H9 (cell line): ENCODE results near the gene ATP8A2. TPM values are rescaled to one million over a fixed set of nuclear protein-coding genes. Genes with fewer than 3 reads are reported as not detected.

ENCODE experiments used
- DNase-seq: peaks from one replicate; pipeline ENCODE4 v3.0.0-alpha.2; 2017
- H2AFZ ChIP-seq: one replicate; pipeline ENCODE4 v1.6.1; 2013; ENCODE audit warnings: mild to moderate bottlenecking, low read length, control low read depth, moderate library complexity
- H2AK5ac ChIP-seq: 2 replicates; pipeline ENCODE4 v1.6.1; 2013; ENCODE audit warnings: low read length, control low read depth, mixed read lengths; ENCODE audit not compliant: insufficient read length
- H2BK120ac ChIP-seq: one replicate; pipeline ENCODE4 v1.6.1; 2013; ENCODE audit warnings: low read depth, mild to moderate bottlenecking, low read length, control low read depth, inconsistent platforms; ENCODE audit not compliant: poor library complexity, severe bottlenecking
- H2BK12ac ChIP-seq: 2 replicates; pipeline ENCODE4 v1.6.1; 2013; ENCODE audit warnings: low read length, control low read depth, mixed read lengths, low read depth; ENCODE audit not compliant: insufficient read length
- H2BK15ac ChIP-seq: 2 replicates; pipeline ENCODE4 v1.6.1; 2013; ENCODE audit warnings: low read depth, low read length, control low read depth
- H2BK20ac ChIP-seq: one replicate; pipeline ENCODE4 v1.6.1; 2013; ENCODE audit warnings: low read depth, mild to moderate bottlenecking, low read length, control low read depth, inconsistent platforms; ENCODE audit not compliant: poor library complexity, severe bottlenecking
- H2BK5ac ChIP-seq: 2 replicates; pipeline ENCODE4 v1.6.1; 2013; ENCODE audit warnings: low read length, control low read depth, mixed read lengths; ENCODE audit not compliant: insufficient read length
- H3K14ac ChIP-seq: 2 replicates; pipeline ENCODE4 v1.6.1; 2013; ENCODE audit warnings: low read length, control low read depth; ENCODE audit not compliant: insufficient read depth
- H3K18ac ChIP-seq: 2 replicates; pipeline ENCODE4 v1.6.1; 2013; ENCODE audit warnings: low read depth, mild to moderate bottlenecking, mixed read lengths, low read length, control low read depth; ENCODE audit not compliant: insufficient read length
- H3K23ac ChIP-seq: 2 replicates; pipeline ENCODE4 v1.6.1; 2013; ENCODE audit warnings: low read length, control low read depth, mixed read lengths, low read depth; ENCODE audit not compliant: insufficient read length
- H3K23me2 ChIP-seq: 2 replicates; pipeline ENCODE4 v1.6.1; 2013; ENCODE audit warnings: low read depth, mild to moderate bottlenecking, mixed read lengths, low read length, control low read depth; ENCODE audit not compliant: insufficient read length, poor library complexity, severe bottlenecking
- H3K27ac ChIP-seq: 2 replicates; pipeline ENCODE4 v1.5.1; 2013; ENCODE audit warnings: low read length, control low read depth, mixed read lengths, low read depth; ENCODE audit not compliant: insufficient read length
- H3K27me3 ChIP-seq: 2 replicates; pipeline ENCODE4 v1.6.1; 2013; ENCODE audit warnings: low read length, control low read depth, inconsistent platforms; ENCODE audit not compliant: insufficient read depth
- H3K4ac ChIP-seq: 2 replicates; pipeline ENCODE4 v1.6.1; 2013; ENCODE audit warnings: low read depth, mild to moderate bottlenecking, control low read depth, inconsistent platforms, low read length, moderate library complexity
- H3K4me1 ChIP-seq: 2 replicates; pipeline ENCODE4 v1.6.1; 2013; ENCODE audit warnings: low read length, control low read depth, inconsistent platforms; ENCODE audit not compliant: insufficient read depth
- H3K4me2 ChIP-seq: 2 replicates; pipeline ENCODE4 v1.6.1; 2013; ENCODE audit warnings: low read length, control low read depth, mixed read lengths; ENCODE audit not compliant: insufficient read length, insufficient read depth
- H3K56ac ChIP-seq: 2 replicates; pipeline ENCODE4 v1.6.1; 2013; ENCODE audit warnings: low read depth, mild to moderate bottlenecking, mixed read lengths, low read length, control low read depth; ENCODE audit not compliant: insufficient read length
- H3K79me1 ChIP-seq: 2 replicates; pipeline ENCODE4 v1.6.1; 2013; ENCODE audit warnings: low read depth, mild to moderate bottlenecking, moderate library complexity, low read length, control low read depth, inconsistent platforms; ENCODE audit not compliant: insufficient read depth, poor library complexity, severe bottlenecking
- H3K79me2 ChIP-seq: 2 replicates; pipeline ENCODE4 v1.6.1; 2013; ENCODE audit warnings: low read length, control low read depth, inconsistent platforms; ENCODE audit not compliant: insufficient read depth
- H3K9ac ChIP-seq: 2 replicates; pipeline ENCODE4 v1.6.1; 2013; ENCODE audit warnings: low read length, control low read depth, mixed read lengths; ENCODE audit not compliant: insufficient read length; ENCODE audit errors: extremely low read depth
- H3K9me3 ChIP-seq: one replicate; pipeline ENCODE4 v1.6.1; 2013; ENCODE audit warnings: low read depth, low read length, inconsistent platforms; ENCODE audit not compliant: control insufficient read depth
- H3T11ph ChIP-seq: one replicate; pipeline ENCODE4 v1.6.1; 2013; ENCODE audit warnings: mild to moderate bottlenecking, low read length, control low read depth, inconsistent platforms
- H4K20me1 ChIP-seq: one replicate; pipeline ENCODE4 v1.6.1; 2013; ENCODE audit not compliant: control insufficient read depth, insufficient read length, insufficient read depth
- H4K5ac ChIP-seq: 2 replicates; pipeline ENCODE4 v1.6.1; 2013; ENCODE audit warnings: low read depth, mild to moderate bottlenecking, mixed read lengths, low read length, control low read depth; ENCODE audit not compliant: insufficient read length
- H4K8ac ChIP-seq: replicated peaks from 2 replicates; pipeline ENCODE4 v1.6.1; 2013; ENCODE audit warnings: low read length, control low read depth, mixed read lengths, low read depth; ENCODE audit not compliant: insufficient read length
- H4K91ac ChIP-seq: 2 replicates; pipeline ENCODE4 v1.6.1; 2013; ENCODE audit warnings: low read depth, mild to moderate bottlenecking, moderate library complexity, mixed read lengths, low read length, control low read depth; ENCODE audit not compliant: insufficient read length
- H3K27ac Mint-ChIP-seq, 3 experiments: 2 replicates in 2 of 3; 3 replicates in 1 of 3; pipeline ENCODE4 v1.8.0; 2020 to 2021; ENCODE audit warnings: mixed read lengths in 3 of 3, mild to moderate bottlenecking in 1 of 3, moderate library complexity in 1 of 3
- H3K27me3 Mint-ChIP-seq: 2 replicates; pipeline ENCODE4 v1.8.0; 2021; ENCODE audit warnings: low read depth, mild to moderate bottlenecking, moderate library complexity, mixed read lengths
- H3K36me3 Mint-ChIP-seq, 3 experiments: 2 replicates in 2 of 3; 3 replicates in 1 of 3; pipeline ENCODE4 v1.8.0; 2020 to 2021; ENCODE audit warnings: low read depth in 3 of 3, mixed read lengths in 3 of 3; ENCODE audit not compliant: insufficient read depth in 1 of 3
- H3K4me1 Mint-ChIP-seq, 2 experiments: 2 replicates each; pipeline ENCODE4 v1.8.0; 2020; ENCODE audit warnings: mixed read lengths in 2 of 2
- H3K4me3 Mint-ChIP-seq, 2 experiments: 2 replicates in 1 of 2; 3 replicates in 1 of 2; pipeline ENCODE4 v1.8.0; 2020 to 2021; ENCODE audit warnings: mild to moderate bottlenecking in 2 of 2, mixed read lengths in 2 of 2, moderate library complexity in 1 of 2
- H3K9me3 Mint-ChIP-seq, 2 experiments: 2 replicates in 1 of 2; 3 replicates in 1 of 2; pipeline ENCODE4 v1.8.0; 2020; ENCODE audit warnings: mild to moderate bottlenecking in 2 of 2, mixed read lengths in 2 of 2, moderate library complexity in 1 of 2
- CTCF ChIP-seq: fragments of 200-600 bp; sonication (generic); conservative IDR thresholded peaks from 3 replicates; pipeline ENCODE4 v1.8.0; 2021; ENCODE audit warnings: antibody characterized with exemption, mild to moderate bottlenecking
- WGBS: extraction: QIAGEN DNeasy Blood & Tissue Kit; methylation state at CpG from one replicate; pipeline ENCODE4 v1.1.7; 2013; ENCODE audit warnings: missing lambda C conversion rate, low lambda C conversion rate, mixed read lengths; ENCODE audit not compliant: insufficient read length; ENCODE audit errors: extremely low coverage; 5-methylcytosine and 5-hydroxymethylcytosine counted together
- total RNA-seq: library from RNA; stranded (reverse); gene quantifications from 2 replicates; pipeline ENCODE4 v1.2.1, GENCODE V29; 2021

Gene ATP8A2
- total RNA-seq, 1 experiment from 2014 or later, result 18.2 TPM

- no peak overlapping the region for H2AK5ac ChIP-seq
- H3K4me3 Mint-ChIP-seq, result no peak overlapping the region
- H3K36me3 Mint-ChIP-seq, result peaks cover 0 to 7% (median 0%) of the 10 kb centered on the region in 3 experiments; a peak in 2 of 7 replicates
- H3K4ac ChIP-seq, result no peak overlapping the region
- no peaks in the 10 kb centered on the region for H3K9me3 Mint-ChIP-seq
- no peak overlapping the region for H2BK20ac ChIP-seq
- no peak overlapping the region for H3K4me2 ChIP-seq
- H3K79me1 ChIP-seq, result no peaks in the 10 kb centered on the region
- no peaks in the 10 kb centered on the region for H3K27me3 ChIP-seq
- H4K5ac ChIP-seq, result no peak overlapping the region
- TF ChIP-seq CTCF, result no peak
- H3K56ac ChIP-seq, result no peak overlapping the region
- no peaks in the 10 kb centered on the region for H3K4me1 ChIP-seq
- peaks cover 10 to 11% of the 10 kb centered on the region in 2 experiments for H3K4me1 Mint-ChIP-seq
- no peak overlapping the region for H3K27ac Mint-ChIP-seq
- no peak overlapping the region for H3K18ac ChIP-seq
- H3K79me2 ChIP-seq, result no peaks in the 10 kb centered on the region
- H3K9me3 ChIP-seq, result no peaks in the 10 kb centered on the region
- no peak overlapping the region for H4K91ac ChIP-seq
- no peaks in the 10 kb centered on the region for H3K27me3 Mint-ChIP-seq
- H3K9ac ChIP-seq, result no peak overlapping the region
- H2BK15ac ChIP-seq, result no peak overlapping the region
- H2BK12ac ChIP-seq, result no peak overlapping the region
- H2BK5ac ChIP-seq, result no peak overlapping the region
- H3T11ph ChIP-seq, result no peak overlapping the region
- no peaks in the 10 kb centered on the region for H4K20me1 ChIP-seq
- no peak overlapping the region for H3K23ac ChIP-seq
- WGBS, result no CpG with 5 or more reads among the region's 5 CpGs
- H2BK120ac ChIP-seq, result no peak overlapping the region
- H3K14ac ChIP-seq, result no peak overlapping the region
- H2AFZ ChIP-seq, result no peak overlapping the region
- DNase-seq, result no peak
- H4K8ac ChIP-seq, result no peak overlapping the region
- no peak overlapping the region for H3K27ac ChIP-seq
- no peaks in the 10 kb centered on the region for H3K23me2 ChIP-seq
These were observed 203.8 kb downstream of the ATP8A2 start for GRCh38 chr13:25575562-25575961.
